Raji (cell line): Measurements from ENCODE around the gene L3MBTL1.

Experiments used
- POLR2A ChIP-seq: IDR thresholded peaks from 2 replicates; pipeline ENCODE4 v1.6.1; 2011; ENCODE audit warnings: low read depth, low read length, control low read depth; ENCODE audit not compliant: insufficient read depth

Gene L3MBTL1

GRCh38 chr20:43473381-43473704 lies 34.2 kb upstream of the L3MBTL1 start:
- TF ChIP-seq POLR2A = no peak

- no peak for TF ChIP-seq POLR2A
These were observed 30.3 kb upstream of the L3MBTL1 start for GRCh38 chr20:43477193-43477592.

- TF ChIP-seq POLR2A = no peak
These were observed 29.9 kb upstream of the L3MBTL1 start for GRCh38 chr20:43477619-43478018.

DNA sequence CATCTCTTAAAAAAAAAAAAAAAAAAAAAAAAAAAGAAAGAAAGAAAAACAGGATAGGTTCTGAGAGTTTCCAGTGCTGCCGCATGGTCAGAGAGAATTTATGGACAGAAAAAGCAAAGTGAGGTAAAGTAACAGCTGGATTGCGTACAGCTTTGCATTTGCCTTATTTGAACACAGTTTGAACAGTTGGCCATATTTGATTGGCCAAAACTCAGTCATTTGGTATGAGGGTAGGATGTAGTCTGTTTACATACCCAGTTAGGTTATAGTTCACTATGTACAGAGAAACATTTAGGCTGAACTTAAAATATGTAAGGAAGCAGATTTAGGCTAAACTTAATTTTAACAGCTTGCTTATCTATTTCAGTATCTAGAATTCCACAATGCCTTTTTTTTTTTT lies 17.5 kb upstream of the L3MBTL1 start:
- TF ChIP-seq POLR2A = no peak

DNA sequence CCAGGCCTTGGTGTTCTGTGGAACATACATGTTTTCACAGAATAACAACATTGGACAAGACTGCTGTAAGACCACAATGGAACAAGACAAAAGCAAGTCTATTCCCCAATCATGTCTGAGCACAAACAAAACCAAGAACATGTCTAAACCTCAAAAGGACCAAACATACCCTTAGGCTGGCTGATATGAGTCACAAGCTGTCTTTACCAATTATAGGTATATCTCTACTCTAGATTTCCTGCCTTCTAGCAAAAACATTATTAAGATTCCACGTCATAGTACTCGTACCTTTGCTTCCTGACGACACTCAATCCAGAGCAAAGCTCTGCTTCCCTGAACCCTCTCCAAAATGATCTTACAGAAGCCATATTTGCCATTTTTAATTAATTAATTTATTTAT lies 15.4 kb upstream of the L3MBTL1 start:
- TF ChIP-seq POLR2A = no peak

GRCh38 chr20:43495388-43495787 lies 12.1 kb upstream of the L3MBTL1 start:
- TF ChIP-seq POLR2A = no peak

GRCh38 chr20:43506238-43506637 lies 1.3 kb upstream of the L3MBTL1 start:
- TF ChIP-seq POLR2A = no peak

DNA sequence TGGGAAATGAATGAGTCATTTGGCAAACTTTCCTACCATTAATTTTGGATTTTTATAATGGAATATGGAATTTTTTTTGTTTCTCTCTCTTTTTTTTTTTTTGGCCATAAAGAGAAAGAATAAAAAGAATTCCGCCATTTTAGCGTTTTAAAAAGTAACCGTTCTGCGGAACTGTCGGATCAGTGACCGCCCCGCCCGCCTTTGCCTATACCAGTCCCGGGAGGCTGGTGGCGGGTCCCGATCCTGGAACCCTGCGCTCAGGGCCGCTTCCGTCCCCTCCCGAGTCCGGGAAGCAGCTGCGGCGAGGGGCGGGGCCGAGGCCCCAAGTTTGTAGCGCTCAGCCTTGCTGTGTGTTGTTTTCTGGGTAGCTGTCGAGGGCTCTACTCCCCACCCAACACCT lies 609 bp downstream of the L3MBTL1 start:
- TF ChIP-seq POLR2A = no peak

GRCh38 chr20:43508604-43509040 lies 1.1 kb downstream of the L3MBTL1 start:
- no peak for TF ChIP-seq POLR2A

DNA sequence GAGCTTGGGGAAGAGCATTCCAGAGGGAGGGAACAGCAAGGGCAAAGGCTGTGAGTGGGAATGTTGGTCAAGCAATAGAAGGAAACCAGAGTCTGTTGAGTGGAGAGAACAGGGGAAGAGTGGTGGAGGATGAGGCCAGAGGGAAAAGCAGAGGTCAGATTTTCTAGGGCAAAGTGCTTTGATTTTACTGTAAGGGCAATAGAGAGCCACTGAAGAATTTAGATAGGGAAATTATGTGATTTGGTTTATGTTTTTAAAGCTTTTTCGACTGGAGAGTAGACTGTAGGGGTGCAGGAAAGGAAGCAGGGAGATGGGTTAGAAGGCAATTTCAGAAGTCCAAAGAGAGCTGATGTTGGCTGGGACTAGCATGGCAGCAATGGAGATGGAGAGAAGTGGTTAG lies 4.4 kb downstream of the L3MBTL1 start:
- TF ChIP-seq POLR2A = no peak

DNA sequence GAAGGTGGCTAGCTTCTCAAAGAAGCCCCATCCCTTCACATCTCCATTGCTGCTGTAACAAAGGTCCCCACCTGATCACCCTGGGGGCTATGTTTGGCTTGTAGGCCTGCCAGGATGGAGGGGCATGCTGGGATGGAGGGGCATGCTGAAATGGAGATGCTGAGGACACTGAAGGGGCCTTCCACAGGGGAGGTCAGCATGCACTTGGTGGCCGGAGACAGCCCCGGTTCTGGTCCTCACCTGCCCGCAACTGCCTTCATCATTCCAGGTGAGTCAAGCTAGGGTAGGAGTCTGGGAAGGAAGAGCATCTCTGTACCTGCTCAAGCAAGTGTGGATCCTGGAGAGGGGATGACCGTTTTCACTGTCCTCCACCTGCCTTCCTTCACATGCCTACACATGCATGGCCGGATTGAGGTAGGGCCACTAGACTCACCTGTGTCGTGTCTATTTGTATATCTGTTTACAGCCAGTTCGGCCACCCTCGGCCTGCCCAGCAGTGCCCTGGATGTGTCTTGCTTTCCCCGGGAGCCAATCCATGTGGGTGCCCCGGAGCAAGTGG lies 6.0 kb downstream of the L3MBTL1 start:
- no peak for TF ChIP-seq POLR2A

- TF ChIP-seq POLR2A = no peak
These were observed 6.6 kb downstream of the L3MBTL1 start for GRCh38 chr20:43513931-43514647.

- TF ChIP-seq POLR2A = no peak
These were observed 7.1 kb downstream of the L3MBTL1 start for GRCh38 chr20:43514648-43514999.

DNA sequence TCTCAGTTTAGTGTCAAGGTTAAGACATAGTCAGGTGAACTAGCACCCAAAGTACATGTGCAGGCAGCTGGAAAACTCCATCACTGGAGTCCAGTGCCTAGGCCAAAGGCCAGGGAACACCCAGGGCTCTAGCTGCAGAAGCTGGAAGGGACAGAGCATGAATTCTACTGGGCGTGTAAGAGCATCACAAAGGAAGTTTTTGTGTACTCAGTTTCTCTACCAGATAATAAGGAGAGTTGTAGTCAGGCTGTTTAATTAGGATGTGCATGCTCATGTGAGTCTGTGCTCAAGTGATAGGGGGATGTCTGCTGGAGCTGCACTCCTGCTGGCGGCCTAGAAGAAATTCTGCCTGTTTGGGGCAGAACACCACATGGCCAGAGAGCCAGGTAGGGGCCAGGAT lies 8.1 kb downstream of the L3MBTL1 start:
- no peak for TF ChIP-seq POLR2A

- TF ChIP-seq POLR2A = no peak
These were observed 8.8 kb downstream of the L3MBTL1 start for GRCh38 chr20:43516251-43516824.

DNA sequence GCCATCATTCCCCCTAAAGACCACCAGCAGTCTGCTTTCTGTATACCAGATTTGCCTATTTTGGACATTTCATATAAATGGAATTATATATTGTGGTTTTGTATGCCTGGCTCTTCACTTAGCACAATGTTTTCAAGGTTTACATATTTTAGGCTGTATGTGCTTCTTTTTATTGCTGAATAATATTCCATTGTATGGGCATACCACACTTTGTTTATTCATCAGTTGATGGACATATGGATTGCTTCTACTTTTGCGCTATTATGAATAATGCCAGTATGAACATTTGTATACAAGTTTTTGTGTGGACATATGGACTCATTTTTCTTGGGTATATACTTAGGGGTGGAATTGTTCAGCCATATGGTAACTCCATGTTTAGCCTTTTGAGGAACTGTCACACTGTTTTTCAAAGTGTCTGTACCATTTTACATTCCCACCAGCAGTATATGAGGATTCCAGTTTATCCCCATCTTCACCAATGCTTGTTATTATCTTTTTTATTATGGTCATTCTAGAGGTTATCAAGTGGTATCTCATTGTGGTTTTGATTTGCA lies 12.7 kb downstream of the L3MBTL1 start:
- no peak for TF ChIP-seq POLR2A
